ENCODE measurements around the gene ZNF23.
"Not testable (repeated sequence)": the region's sequence is repeated elsewhere in the genome, so short reads cannot be mapped to it uniquely, and the experiment has no call there.

DNA sequence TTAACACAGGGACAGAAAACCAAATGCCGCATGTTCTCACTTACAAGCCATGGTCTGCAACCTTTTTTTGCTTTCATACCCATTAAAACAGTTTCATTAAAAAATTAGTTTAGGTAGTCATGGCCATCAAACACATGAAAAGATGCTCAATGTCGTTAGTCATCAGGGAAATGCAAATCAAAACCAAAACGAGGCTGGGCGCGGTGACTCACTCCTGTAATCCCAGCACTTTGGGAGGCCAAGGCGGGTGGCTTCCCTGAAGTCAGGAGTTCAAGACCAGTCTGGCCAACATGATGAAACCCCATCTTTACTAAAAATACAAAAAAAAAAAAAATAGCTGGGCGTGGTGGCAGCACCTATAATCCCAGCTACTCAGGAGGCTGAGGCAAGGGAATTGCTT is 42.0 kb upstream of the ZNF23 start:
- TF ChIP-seq CTCF (IDR thresholded peaks at IDR 0.05; ENCODE audit: insufficient read depth, low read length); GABPA (IDR thresholded peaks at IDR 0.05; ENCODE audit: low read depth); POLR2AphosphoS5 (IDR thresholded peaks at IDR 0.05; ENCODE audit: low read depth); SPI1 (IDR thresholded peaks at IDR 0.05; ENCODE audit: borderline replicate concordance, low read depth): not testable (repeated sequence)
- TF ChIP-seq, protein P1, sequence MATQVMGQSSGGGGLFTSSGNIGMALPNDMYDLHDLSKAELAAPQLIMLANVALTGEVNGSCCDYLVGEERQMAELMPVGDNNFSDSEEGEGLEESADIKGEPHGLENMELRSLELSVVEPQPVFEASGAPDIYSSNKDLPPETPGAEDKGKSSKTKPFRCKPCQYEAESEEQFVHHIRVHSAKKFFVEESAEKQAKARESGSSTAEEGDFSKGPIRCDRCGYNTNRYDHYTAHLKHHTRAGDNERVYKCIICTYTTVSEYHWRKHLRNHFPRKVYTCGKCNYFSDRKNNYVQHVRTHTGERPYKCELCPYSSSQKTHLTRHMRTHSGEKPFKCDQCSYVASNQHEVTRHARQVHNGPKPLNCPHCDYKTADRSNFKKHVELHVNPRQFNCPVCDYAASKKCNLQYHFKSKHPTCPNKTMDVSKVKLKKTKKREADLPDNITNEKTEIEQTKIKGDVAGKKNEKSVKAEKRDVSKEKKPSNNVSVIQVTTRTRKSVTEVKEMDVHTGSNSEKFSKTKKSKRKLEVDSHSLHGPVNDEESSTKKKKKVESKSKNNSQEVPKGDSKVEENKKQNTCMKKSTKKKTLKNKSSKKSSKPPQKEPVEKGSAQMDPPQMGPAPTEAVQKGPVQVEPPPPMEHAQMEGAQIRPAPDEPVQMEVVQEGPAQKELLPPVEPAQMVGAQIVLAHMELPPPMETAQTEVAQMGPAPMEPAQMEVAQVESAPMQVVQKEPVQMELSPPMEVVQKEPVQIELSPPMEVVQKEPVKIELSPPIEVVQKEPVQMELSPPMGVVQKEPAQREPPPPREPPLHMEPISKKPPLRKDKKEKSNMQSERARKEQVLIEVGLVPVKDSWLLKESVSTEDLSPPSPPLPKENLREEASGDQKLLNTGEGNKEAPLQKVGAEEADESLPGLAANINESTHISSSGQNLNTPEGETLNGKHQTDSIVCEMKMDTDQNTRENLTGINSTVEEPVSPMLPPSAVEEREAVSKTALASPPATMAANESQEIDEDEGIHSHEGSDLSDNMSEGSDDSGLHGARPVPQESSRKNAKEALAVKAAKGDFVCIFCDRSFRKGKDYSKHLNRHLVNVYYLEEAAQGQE (IDR thresholded peaks at IDR 0.05; ENCODE audit: insufficient replicate concordance, low read depth): not testable (repeated sequence)

Data from HL-60 (cell line).